ENCODE measurements around the gene KDM7A. TPM values are rescaled to one million over a fixed set of nuclear protein-coding genes. Genes with fewer than 3 reads are reported as not detected.

KDM7A gene
- total and polyA plus RNA-seq, 9 of the 15 experiments (the other 6 are each of a cell fraction or from before 2014, with no cell fraction given) = 0.90 to 8.4 (median 7.0) TPM

GRCh38 chr7:140225562-140226249, 48.9 kb upstream of the KDM7A start:
- Histone ChIP-seq H3K4me3 (no peak overlapping the region), H3K79me2 (ENCODE audit: control insufficient read depth, insufficient read depth, low read length) (no peaks in the 10 kb centered on the region), H3K36me3 (ENCODE audit: control insufficient read depth, insufficient read depth, low read length) (no peaks in the 10 kb centered on the region), H3K9me3 (replicated peaks; ENCODE audit: control insufficient read depth, insufficient read depth, low read depth, low read length) (peaks cover 3% of the 10 kb centered on the region; the same call in 1 of the 2 replicates), H4K20me1 (replicated peaks; ENCODE audit: control insufficient read depth, insufficient read depth, low read length) (no peaks in the 10 kb centered on the region), H3K9ac (ENCODE audit: insufficient read depth in 1 of 2, low read depth in 2 of 2, low read length in 2 of 2) (no peak overlapping the region), H3K27ac (ENCODE audit: extremely low read depth, low read depth, low read length) (no peak overlapping the region), H3K9me1 (ENCODE audit: control insufficient read depth, insufficient read depth, low read length) (no peaks in the 10 kb centered on the region), H2AFZ (ENCODE audit: low read depth, low read length) (peak overlapping the region; percentile 43), H3K4me1 (replicated peaks in 1 of 2; ENCODE audit: control insufficient read depth in 2 of 2, insufficient read depth in 2 of 2, low read length in 2 of 2) (peaks cover 17 to 27% of the 10 kb centered on the region in 2 experiments; a peak in 4 of 5 replicates), H3K4me2 (ENCODE audit: insufficient read depth, low read length) (no peak overlapping the region), H3K27me3 (ENCODE audit: control insufficient read depth in 2 of 2, insufficient read depth in 2 of 2, low read length in 2 of 2) (no peaks in the 10 kb centered on the region)
- 59% methylated on average over 5 of the region's 5 CpGs for WGBS (ENCODE audit: insufficient coverage, low coverage, missing lambda C conversion rate)
- ATAC-seq (no peak), DNase-seq (ENCODE audit: extremely low read depth in 1 of 4, low spot score in 3 of 4) (no peak), FAIRE-seq (no peak)
- no TSS peak for BruUV-seq (replicated peaks)
- ChIA-PET POLR2A (interaction anchor here (1.3 to 3.3 kb wide), 3 partner anchors 10 to 17 kb away, joined by 3 to 15 read pairs (median 3); no protein-coding TSS in a partner anchor), CTCF (ENCODE audit: low intra/inter-chr PET ratio) (no interaction called here)
- intact Hi-C loops (cut with micrococcal nuclease) (no loop called here), in situ Hi-C loops (cut with MboI) (no loop called here)
- TF ChIP-seq, protein P1, sequence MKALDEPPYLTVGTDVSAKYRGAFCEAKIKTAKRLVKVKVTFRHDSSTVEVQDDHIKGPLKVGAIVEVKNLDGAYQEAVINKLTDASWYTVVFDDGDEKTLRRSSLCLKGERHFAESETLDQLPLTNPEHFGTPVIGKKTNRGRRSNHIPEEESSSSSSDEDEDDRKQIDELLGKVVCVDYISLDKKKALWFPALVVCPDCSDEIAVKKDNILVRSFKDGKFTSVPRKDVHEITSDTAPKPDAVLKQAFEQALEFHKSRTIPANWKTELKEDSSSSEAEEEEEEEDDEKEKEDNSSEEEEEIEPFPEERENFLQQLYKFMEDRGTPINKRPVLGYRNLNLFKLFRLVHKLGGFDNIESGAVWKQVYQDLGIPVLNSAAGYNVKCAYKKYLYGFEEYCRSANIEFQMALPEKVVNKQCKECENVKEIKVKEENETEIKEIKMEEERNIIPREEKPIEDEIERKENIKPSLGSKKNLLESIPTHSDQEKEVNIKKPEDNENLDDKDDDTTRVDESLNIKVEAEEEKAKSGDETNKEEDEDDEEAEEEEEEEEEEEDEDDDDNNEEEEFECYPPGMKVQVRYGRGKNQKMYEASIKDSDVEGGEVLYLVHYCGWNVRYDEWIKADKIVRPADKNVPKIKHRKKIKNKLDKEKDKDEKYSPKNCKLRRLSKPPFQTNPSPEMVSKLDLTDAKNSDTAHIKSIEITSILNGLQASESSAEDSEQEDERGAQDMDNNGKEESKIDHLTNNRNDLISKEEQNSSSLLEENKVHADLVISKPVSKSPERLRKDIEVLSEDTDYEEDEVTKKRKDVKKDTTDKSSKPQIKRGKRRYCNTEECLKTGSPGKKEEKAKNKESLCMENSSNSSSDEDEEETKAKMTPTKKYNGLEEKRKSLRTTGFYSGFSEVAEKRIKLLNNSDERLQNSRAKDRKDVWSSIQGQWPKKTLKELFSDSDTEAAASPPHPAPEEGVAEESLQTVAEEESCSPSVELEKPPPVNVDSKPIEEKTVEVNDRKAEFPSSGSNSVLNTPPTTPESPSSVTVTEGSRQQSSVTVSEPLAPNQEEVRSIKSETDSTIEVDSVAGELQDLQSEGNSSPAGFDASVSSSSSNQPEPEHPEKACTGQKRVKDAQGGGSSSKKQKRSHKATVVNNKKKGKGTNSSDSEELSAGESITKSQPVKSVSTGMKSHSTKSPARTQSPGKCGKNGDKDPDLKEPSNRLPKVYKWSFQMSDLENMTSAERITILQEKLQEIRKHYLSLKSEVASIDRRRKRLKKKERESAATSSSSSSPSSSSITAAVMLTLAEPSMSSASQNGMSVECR (CRISPR knock-in tag; IDR thresholded peaks at IDR 0.05) = 0 out of 2 replicates have a peak, but pooled peaks have one; percentile 29
- TF ChIP-seq ARNT (IDR thresholded peaks at IDR 0.05) = no peak
- no peak for TF ChIP-seq ZNF551 (CRISPR knock-in tag; IDR thresholded peaks at IDR 0.05)
- TF ChIP-seq ZNF140 (CRISPR knock-in tag; IDR thresholded peaks at IDR 0.05) = no peak

Measured in K562 (cell line).